HG03521 (cell line): Measurements from ENCODE around the gene CT47B1.
"Not testable (repeated sequence)": the region's sequence is repeated elsewhere in the genome, so short reads cannot be mapped to it uniquely, and the experiment has no call there.

Experiments used
- ATAC-seq: cut with Tn5 transposase; IDR thresholded peaks from one replicate; pipeline ENCODE4 v1.9.1; 2021; ENCODE audit warnings: mild to moderate bottlenecking, moderate library complexity; ENCODE audit not compliant: unreplicated experiment

Gene CT47B1

DNA sequence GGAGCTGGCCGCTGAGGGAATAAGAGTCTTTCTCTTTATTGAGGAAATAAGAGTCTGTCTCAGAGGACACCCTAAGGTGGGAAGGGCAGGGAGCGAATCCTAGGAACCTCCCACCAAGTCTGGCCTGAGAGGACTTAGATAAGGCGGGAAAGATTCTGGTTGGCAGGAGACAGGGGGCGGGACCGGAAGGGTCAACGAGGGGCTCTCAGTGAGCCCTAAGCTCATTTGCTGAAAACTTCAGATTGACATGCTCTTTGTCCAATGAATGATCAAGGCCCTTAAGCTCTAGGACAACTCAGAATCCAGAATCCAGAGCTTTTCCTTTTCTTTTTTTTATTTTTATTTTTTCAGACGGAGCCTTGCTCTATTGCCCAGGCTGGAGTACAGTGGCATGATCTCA lies at the start of gene CT47B1:
CT47B1 (minus strand) TSS at position 101 of the 400 bp plus-strand sequence. CDS start 196 bp downstream, outside the sequence.
- not testable (repeated sequence) for ATAC-seq

DNA sequence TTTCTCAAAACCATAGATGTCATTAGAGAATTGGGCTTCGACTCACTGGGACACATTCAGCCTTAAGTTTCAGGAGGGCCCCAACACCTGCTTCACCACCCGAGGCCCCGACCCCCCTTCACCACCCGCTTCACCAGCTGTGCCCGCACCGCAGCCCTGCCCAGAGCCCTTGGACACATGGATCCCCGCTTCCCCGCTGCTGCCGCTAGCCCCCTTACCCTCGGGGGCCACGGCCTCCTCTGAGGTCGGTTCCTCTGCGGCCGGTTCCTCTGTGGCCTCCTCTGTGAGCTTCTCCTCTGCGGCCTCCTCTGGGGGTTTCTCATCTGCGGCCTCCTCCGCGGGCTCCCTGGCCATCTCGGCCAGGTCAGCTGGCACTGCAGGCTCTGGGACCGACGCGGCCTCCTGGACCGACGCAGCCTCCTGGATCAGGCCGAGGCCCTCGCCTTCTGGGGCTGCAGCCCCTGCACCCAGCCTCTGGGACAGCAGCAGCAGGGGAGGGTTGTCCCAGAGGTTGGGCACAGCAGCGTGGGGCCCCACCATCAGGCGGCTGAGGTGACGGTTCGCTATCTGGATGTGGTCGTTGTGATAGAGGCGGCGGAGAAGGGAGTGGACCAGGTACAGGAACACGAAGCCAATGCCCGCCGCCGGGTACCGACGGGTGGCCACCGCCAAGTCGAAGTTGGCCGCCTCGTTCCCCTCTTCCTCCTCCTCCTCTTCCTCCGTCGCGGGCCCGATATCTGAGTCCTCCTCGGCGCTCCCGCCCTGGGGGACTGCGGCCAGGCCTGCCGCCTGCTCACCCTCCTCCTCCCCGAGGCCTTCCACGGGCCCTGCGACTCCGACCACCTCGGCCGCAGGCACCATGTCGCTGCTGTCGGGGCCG lies 748 bp downstream of the CT47B1 start:
- no peak for ATAC-seq

DNA sequence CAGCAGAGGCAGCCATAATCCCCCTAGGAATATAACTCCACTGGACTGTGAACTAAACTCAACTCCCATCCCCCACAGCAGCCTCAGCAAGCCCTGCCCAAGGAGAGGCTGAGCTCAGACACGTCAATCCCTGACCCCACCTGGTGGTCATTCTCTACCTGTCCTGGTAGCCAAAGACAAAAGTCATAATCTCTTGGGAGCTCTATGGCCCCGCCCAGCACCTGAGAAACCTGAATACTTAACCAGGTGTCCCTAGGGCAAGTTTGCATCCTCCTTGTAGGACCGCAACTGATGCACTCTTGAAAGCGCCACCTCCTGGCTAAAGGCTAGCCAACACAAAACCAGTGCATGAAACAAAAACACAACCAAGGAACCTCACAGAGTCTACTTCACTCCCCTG lies 18.4 kb downstream of the CT47B1 start:
- ATAC-seq, result no peak

DNA sequence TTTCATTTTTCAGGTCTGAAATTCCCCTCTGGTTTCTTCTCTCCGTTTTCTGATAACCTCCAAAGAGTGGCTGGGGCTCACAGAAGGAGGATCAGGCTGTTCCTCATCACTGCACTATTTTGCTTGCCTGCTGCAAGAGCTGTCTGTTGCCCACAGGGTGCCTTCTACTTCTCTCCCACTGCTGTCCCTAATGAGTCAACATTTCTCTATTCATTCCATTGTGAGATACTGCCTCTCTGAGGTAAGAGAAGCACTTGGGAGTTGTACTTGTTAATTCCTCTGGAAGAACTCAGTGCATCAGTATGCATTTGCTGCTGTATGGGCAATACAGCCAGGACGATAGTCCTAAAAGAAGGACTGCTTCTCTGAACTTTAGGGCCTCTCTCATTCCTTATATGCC lies 34.8 kb downstream of the CT47B1 start:
- no peak for ATAC-seq

DNA sequence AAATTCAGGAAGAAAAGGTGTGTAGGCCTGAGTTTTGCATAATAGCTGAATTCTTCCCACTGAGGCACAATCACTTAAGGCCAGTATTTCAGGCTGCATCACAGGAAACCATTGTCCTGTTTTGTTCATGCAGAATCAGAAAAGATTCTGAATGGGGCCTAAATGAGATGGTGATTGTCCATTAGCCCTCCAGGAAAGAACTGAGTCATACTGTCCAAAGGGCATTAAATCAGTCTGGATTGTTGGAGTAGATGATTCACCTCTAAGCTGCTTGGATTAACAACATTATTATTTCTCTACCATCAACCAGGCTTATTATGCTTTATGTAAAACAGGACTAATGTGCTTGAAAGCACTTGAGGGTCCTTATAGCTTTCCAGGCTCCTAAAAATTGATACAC lies 36.2 kb downstream of the CT47B1 start:
- ATAC-seq, result no peak

DNA sequence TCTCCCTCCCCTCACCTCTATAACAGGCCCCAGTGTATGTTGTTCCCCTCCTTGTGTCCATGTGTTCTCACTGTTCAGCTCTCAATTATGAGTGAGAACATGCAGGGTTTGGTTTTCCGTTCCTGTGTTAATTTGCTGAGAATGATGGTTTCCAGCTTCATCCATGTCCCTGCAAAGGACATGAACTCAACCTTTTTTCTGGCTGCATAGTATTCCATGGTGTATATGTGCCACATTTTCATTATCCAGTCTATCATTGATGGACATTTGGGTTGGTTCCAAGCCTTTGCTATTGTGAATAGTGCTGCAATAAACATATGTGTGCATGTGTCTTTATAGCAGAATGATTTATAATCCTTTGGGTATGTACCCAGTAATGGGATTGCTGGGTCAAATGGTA lies 48.5 kb downstream of the CT47B1 start:
- not testable (repeated sequence) for ATAC-seq

DNA sequence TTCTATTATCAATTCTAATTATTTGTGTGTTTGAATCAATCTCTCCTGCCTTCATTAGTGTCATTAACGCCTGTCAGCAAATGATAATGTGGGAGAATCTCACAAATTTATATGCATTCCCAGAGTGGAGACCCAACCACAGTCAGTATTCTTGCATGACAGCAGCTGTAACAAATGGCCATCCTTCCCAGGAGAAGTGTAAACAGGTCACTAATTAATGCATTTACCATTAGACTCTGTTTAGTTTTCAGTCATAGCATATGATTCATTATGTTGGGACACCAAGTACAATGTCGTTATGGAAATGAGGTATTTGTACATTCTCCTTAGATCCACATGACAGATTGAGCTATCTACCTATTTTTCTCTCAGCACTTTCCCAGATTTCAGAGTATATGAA lies 50.5 kb downstream of the CT47B1 start:
- ATAC-seq, result no peak

DNA sequence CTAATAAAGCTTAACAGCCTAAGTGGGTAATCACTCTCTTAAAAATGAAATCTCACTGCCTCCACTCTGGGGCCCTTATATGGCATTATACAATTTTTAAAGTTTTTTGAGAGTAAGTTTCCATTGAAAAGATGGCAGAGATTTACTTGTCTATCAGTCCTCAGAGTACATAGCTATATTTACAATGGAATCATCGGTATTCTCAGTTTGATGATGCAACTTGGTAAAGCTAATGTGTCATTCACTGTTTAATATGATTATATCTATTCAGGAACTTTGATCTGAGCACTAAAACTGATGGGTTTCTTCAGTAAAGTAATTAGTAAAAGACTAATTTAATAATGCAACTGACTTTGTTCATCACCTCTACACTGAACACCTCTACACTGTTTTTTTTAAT lies 51.6 kb downstream of the CT47B1 start:
- ATAC-seq, result no peak

DNA sequence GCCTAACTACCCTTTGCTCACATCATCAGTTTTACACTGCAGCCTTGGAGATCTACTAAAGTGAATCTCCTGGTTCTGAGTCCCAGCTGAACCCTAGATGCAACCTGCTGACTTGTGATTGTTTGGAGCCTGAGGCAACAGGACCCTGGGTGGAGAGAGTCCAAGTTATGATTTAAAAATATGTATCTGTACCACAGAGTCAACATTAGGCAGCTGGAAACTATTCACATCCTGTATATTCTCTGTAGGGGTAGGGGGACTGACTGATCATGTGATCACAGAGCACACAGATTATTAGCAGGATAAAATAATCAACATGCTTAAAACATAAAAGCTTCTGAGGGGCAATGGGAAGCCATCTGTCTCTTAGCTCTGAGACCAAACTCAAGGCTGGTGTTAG lies 52.1 kb downstream of the CT47B1 start:
- no peak for ATAC-seq
